HepG2 (cell line): Measurements from ENCODE around the gene GPX1. TPM values are rescaled to one million over a fixed set of nuclear protein-coding genes. Genes with fewer than 3 reads are reported as not detected.

Experiments used
- ATAC-seq: fragments of 200-7000 bp; cut with Tn5 transposase; 3 replicates; pipeline ENCODE4 v1.9.1; 2020; ENCODE audit warnings: mild to moderate bottlenecking, moderate library complexity
- BruUV-seq: library from RNA; stranded (reverse); fragments of 400-500 nt; replicated peaks from 2 replicates; lab custom pipeline; 2021; lab: Mats Ljungman, UMichigan
- CTCF ChIA-PET: fragments of 300-600 bp; formaldehyde crosslinking; extraction: SDS; loops from one replicate; lab custom pipeline; 2021; ENCODE audit warnings: low total read pairs, inconsistent platforms, low intra/inter-chr PET ratio; lab: Yijun Ruan, JAX
- POLR2A ChIA-PET: fragments of 350-600 bp; sonication (Branson Sonifier 250); formaldehyde crosslinking; loops from one replicate; lab custom pipeline; 2020; ENCODE audit warnings: antibody characterized with exemption, inconsistent platforms; lab: Yijun Ruan, JAX
- DNase-seq: peaks from one replicate; pipeline ENCODE4 v3.0.0-alpha.2; 2015; ENCODE audit warnings: low spot score
- FAIRE-seq: peaks from 3 replicates; lab custom pipeline; 2011; peaks lifted over from hg19 to GRCh38; lab: Jason Lieb, UNC
- H2AFZ ChIP-seq: one replicate; pipeline ENCODE4 v1.6.1; 2011; ENCODE audit warnings: low read length, inconsistent platforms
- H3K27ac ChIP-seq: fragments of 300-600 bp; 3 replicates; pipeline ENCODE4 v1.8.0; 2011; ENCODE audit warnings: mixed run types, mild to moderate bottlenecking, mixed read lengths, low read length, inconsistent platforms; ENCODE audit not compliant: insufficient read depth; ENCODE audit errors: extremely low read length
- H3K27me3 ChIP-seq, 2 experiments: fragments of 200-600 bp in 1 of 2; 2 replicates in 1 of 2; 3 replicates in 1 of 2; pipeline versions ENCODE4 v1.6.0 to v1.8.0; 2011; ENCODE audit warnings: low read length in 2 of 2, mild to moderate bottlenecking in 2 of 2, moderate library complexity in 2 of 2, inconsistent platforms in 1 of 2; ENCODE audit not compliant: insufficient read depth in 2 of 2, control insufficient read depth in 1 of 2
- H3K36me3 ChIP-seq, 2 experiments: fragments of 200-600 bp in 1 of 2; replicated peaks in 1 of 2; 2 replicates in 1 of 2; 3 replicates in 1 of 2; pipeline versions ENCODE4 v1.5.1 to v1.8.0; 2011; ENCODE audit warnings: low read length in 2 of 2, inconsistent platforms in 1 of 2; ENCODE audit not compliant: insufficient read depth in 2 of 2, control insufficient read depth in 1 of 2
- H3K4me1 ChIP-seq: 2 replicates; pipeline ENCODE4 v1.5.1; 2012; ENCODE audit warnings: low read length, inconsistent platforms; ENCODE audit not compliant: insufficient read depth
- H3K4me2 ChIP-seq: 2 replicates; pipeline ENCODE4 v1.6.0; 2011; ENCODE audit warnings: low read depth, low read length, inconsistent platforms
- H3K4me3 ChIP-seq, 3 experiments: fragments of 200-600 bp in 1 of 3; sonication (generic), shearing (Covaris generic) in 1 of 3; replicated peaks in 1 of 3; 2 replicates each; pipeline ENCODE4 v1.5.1; 2011 to 2016; ENCODE audit warnings: low read length in 3 of 3, inconsistent platforms in 2 of 3, low read depth in 2 of 3, mild to moderate bottlenecking in 2 of 3, control low read depth in 1 of 3, mixed read lengths in 1 of 3; ENCODE audit not compliant: insufficient read depth in 1 of 3
- H3K79me2 ChIP-seq: one replicate; pipeline ENCODE4 v1.6.1; 2011; ENCODE audit warnings: low read length, inconsistent platforms; ENCODE audit not compliant: insufficient read depth
- H3K9ac ChIP-seq: 2 replicates; pipeline ENCODE4 v1.6.0; 2011; ENCODE audit warnings: mild to moderate bottlenecking, low read depth, low read length, inconsistent platforms; ENCODE audit not compliant: insufficient read depth
- H3K9me3 ChIP-seq: 2 replicates; pipeline ENCODE4 v1.5.1; 2012; ENCODE audit warnings: mild to moderate bottlenecking, low read length
- H4K20me1 ChIP-seq: 2 replicates; pipeline ENCODE4 v1.6.0; 2011; ENCODE audit warnings: inconsistent platforms, mild to moderate bottlenecking, low read length, moderate library complexity; ENCODE audit not compliant: insufficient read depth
- ASH2L ChIP-seq: fragments of 300-600, 200-600 bp; sonication (generic); IDR thresholded peaks from 2 replicates; pipeline ENCODE4 v1.7.0; 2017; ENCODE audit warnings: low read depth, mild to moderate bottlenecking, moderate library complexity, mixed read lengths, low read length; ENCODE audit not compliant: insufficient read length
- DR1 ChIP-seq: sonication (generic); formaldehyde crosslinking; IDR thresholded peaks from 2 replicates; pipeline ENCODE4 v1.8.0; 2021; ENCODE audit warnings: mild to moderate bottlenecking, missing genetic modification reagents, inconsistent platforms
- EEA1 ChIP-seq: sonication (generic); formaldehyde crosslinking; IDR thresholded peaks from 2 replicates; pipeline ENCODE4 v1.5.1; 2020; ENCODE audit warnings: mild to moderate bottlenecking, missing genetic modification reagents, borderline replicate concordance
- ELK4 ChIP-seq: sonication (generic); formaldehyde crosslinking; IDR thresholded peaks from 2 replicates; pipeline ENCODE4 v1.9.0; 2021; ENCODE audit warnings: missing genetic modification reagents, borderline replicate concordance
- KLF12 ChIP-seq: sonication (generic); formaldehyde crosslinking; IDR thresholded peaks from 2 replicates; pipeline ENCODE4 v1.4.0; 2020; ENCODE audit warnings: missing genetic modification reagents, borderline replicate concordance
- NFRKB ChIP-seq: fragments of 450-650 bp; IDR thresholded peaks from 2 replicates; pipeline ENCODE4 v1.6.1; 2017
- RXRA ChIP-seq: sonication (generic); formaldehyde crosslinking; IDR thresholded peaks from 2 replicates; pipeline ENCODE4 v1.5.1; 2020; ENCODE audit warnings: missing genetic modification reagents
- SNRNP70 ChIP-seq: fragments of 200-400 bp; formaldehyde crosslinking; IDR thresholded peaks from 2 replicates; pipeline ENCODE4 v1.6.1; 2017; ENCODE audit warnings: mild to moderate bottlenecking, low read depth, low read length, moderate library complexity
- SPEN ChIP-seq: sonication (generic); formaldehyde crosslinking; IDR thresholded peaks from 2 replicates; pipeline ENCODE4 v1.5.1; 2020; ENCODE audit warnings: low read depth, mild to moderate bottlenecking, missing genetic modification reagents
- SRSF1 ChIP-seq: fragments of 200-400 bp; formaldehyde crosslinking; optimal IDR thresholded peaks from 2 replicates; pipeline ENCODE3; 2017; ENCODE audit warnings: mild to moderate bottlenecking, low read depth, low read length, moderate library complexity
- TEAD2 ChIP-seq: sonication (generic); formaldehyde crosslinking; IDR thresholded peaks from 2 replicates; pipeline ENCODE4 v1.9.0; 2021; ENCODE audit warnings: missing genetic modification reagents
- ZNF589 ChIP-seq: sonication (generic); formaldehyde crosslinking; conservative IDR thresholded peaks from 2 replicates; pipeline ENCODE4 v1.8.0; 2022; ENCODE audit warnings: mild to moderate bottlenecking, moderate library complexity, missing genetic modification reagents
- WGBS: methylation state at CpG from one replicate; pipeline ENCODE4 v1.1.6; 2017; ENCODE audit warnings: low lambda C conversion rate; 5-methylcytosine and 5-hydroxymethylcytosine counted together
- in situ Hi-C: cut with HindIII; loops from 2 replicates; pipeline ENCODE4 v1.10.0; 2017; ENCODE audit warnings: low pct_unique_long_range_greater_than_20kb; ENCODE audit not compliant: extremely low pct_ligation_motif_present
- intact Hi-C: fragments of 100-400 bp; cut with micrococcal nuclease; formaldehyde crosslinking; loops from one replicate; pipeline ENCODE4 v1.10.0; 2022; ENCODE audit not compliant: unreplicated experiment
- polyA plus RNA-seq, 8 experiments: library from polyadenylated mRNA; depleted of rRNA in 3 of 8; stranded (reverse) in 7 of 8; unstranded in 1 of 8; fragments of >200 nt; fragmentation: Illumina TruSeq in 4 of 8; extraction: Trizol in 4 of 8; gene quantifications; 2 replicates each; pipeline versions ENCODE4 v1.2.1 to v1.2.3, GENCODE V29; 2011 to 2016; ENCODE audit warnings: low read depth in 4 of 8, missing spikeins in 1 of 8, mixed read lengths in 1 of 8; ENCODE audit not compliant: insufficient read depth in 1 of 8
- total RNA-seq, 5 experiments: library from RNA; depleted of rRNA; stranded (reverse); fragments of >200 nt; fragmentation: Illumina TruSeq; extraction: Trizol; gene quantifications; 2 replicates each; pipeline ENCODE4 v1.2.3, GENCODE V29; 2016; ENCODE audit warnings: low read depth in 1 of 5
- TF ChIP-seq, protein P1 (sequence below): IDR thresholded peaks from 2 replicates; pipeline ENCODE4 v1.6.1; 2012; ENCODE audit warnings: inconsistent platforms

The GPX1 gene
- total and polyA plus RNA-seq, 2 of the 13 experiments (the other 11 are each of a cell fraction or from before 2014, with no cell fraction given) = 149 to 168 TPM

- Histone ChIP-seq H3K4me1 (peaks cover 67% of the 10 kb centered on the region), H3K9me3 (no peaks in the 10 kb centered on the region), H4K20me1 (no peaks in the 10 kb centered on the region), H3K9ac (no peak overlapping the region), H3K4me3 (no peak overlapping the region), H2AFZ (no peak overlapping the region), H3K36me3 (peaks cover 0 to 2% of the 10 kb centered on the region in 2 experiments; a peak in 3 of 5 replicates), H3K4me2 (no peak overlapping the region), H3K27ac (no peak overlapping the region)
- FAIRE-seq (no peak), DNase-seq (no peak), ATAC-seq (peak; percentile 19)
- WGBS = 73% methylated on average over 2 of the region's 2 CpGs
- in situ Hi-C loops = no loop called here
- POLR2A ChIA-PET = interaction anchor here (1.4 to 5.3 kb wide), 4 partner anchors 12 to 77 kb away, joined by 4 to 50 read pairs (median 4); partner anchors contain the start of genes NICN1, RHOA, TCTA and USP4
- BruUV-seq = no TSS peak
- CTCF ChIA-PET = no interaction called here
- no peak for TF ChIP-seq TEAD2
- no peak for TF ChIP-seq ASH2L
- no peak for TF ChIP-seq RXRA (CRISPR knock-in tag)
- TF ChIP-seq, protein P1, sequence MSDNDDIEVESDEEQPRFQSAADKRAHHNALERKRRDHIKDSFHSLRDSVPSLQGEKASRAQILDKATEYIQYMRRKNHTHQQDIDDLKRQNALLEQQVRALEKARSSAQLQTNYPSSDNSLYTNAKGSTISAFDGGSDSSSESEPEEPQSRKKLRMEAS = no peak
- TF ChIP-seq KLF12 (CRISPR knock-in tag) = no peak
- no peak for TF ChIP-seq ELK4
- TF ChIP-seq SNRNP70 = no peak
- no peak for TF ChIP-seq SRSF1
- TF ChIP-seq NFRKB = no peak
- no peak for TF ChIP-seq SPEN (CRISPR knock-in tag)
- TF ChIP-seq EEA1 (CRISPR knock-in tag) = no peak
- no peak for TF ChIP-seq ZNF589 (CRISPR knock-in tag)
- TF ChIP-seq DR1 = no peak
- TF ChIP-seq, all 625 proteins: peak for 0
- Histone ChIP-seq H3K79me2 (peaks cover 9% of the 10 kb centered on the region), H3K27me3 (no peaks in the 10 kb centered on the region)
- intact Hi-C loops = no loop called here
These were observed 5.9 kb downstream of the GPX1 start for GRCh38 chr3:49352281-49352680.
